GM20431 (cell line): ENCODE measurements around the gene CHST15.

ENCODE experiments used
- in situ Hi-C: fragments of 300-500 bp; cut with MseI, MboI; formaldehyde crosslinking; loops from one replicate; pipeline ENCODE4 v1.15.0; 2020; ENCODE audit warnings: low sequenced_read_pairs; ENCODE audit not compliant: unreplicated experiment

The CHST15 gene

DNA sequence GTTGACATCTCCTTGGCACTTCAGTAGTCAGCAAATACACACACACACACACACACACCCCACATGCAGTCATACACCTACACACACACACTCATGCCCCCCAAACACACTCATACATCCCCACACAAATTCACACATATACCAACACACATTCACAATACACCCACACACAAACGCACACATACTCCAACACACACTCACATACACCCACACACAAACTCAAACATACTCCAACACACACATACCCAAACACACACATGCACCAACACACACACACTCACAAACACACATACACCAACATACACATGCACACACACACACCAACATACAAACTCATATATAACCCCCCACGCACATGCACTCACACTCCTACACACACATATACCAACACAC, 31.4 kb upstream of the CHST15 start:
- in situ Hi-C loops = no loop called here

DNA sequence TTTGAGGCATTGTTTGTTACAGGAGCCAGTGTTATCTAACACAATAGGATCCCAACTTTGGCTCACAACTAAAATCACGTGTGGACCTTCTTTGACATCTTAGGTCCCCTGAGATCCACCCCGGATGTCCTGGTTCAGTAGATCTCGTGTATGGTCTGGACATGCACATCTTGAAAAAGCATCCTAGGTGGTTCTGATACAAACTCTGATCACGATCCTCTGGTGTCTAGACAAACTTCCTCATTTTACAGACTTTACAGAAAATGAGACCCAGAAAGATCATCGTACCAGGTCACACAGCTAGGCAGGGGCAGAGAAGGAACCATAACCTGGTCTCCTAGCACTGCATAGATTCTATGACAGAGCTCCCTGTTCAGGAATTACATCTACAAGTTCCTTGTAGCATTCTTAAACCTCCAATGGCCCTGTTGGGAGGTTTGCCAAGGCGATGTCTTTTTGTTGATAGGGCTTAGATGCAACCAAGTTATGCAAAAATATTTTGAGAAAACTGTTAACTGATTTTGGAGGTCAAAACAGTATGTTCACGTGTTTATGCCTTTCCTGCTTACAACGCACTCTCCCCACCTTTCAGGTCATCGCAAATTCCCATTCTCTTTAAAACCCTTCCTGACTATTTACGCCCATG, 30.8 kb upstream of the CHST15 start:
- in situ Hi-C loops = no loop called here

GRCh38 chr10:124123156-124123555, 29.8 kb upstream of the CHST15 start:
- in situ Hi-C loops = no loop called here

DNA sequence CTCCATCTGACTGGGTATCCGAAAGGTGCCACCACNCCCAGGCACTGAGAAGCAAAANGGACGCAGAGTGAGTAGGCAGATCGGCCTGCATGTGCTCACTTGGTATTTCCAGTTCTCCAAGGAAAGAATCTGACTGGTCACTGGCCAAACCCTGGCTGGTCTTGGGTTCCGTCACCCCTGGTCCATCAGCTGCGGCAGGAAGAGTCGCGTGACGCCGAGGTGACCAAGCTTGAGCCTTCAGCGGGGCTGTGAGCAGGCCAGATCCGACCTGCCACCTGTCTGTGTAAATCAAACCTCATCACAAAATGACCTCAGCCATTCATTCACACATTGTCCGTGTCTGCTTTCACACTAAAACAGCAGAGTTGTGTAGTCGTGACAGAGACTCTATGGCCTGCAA, 28.8 kb upstream of the CHST15 start:
- in situ Hi-C loops = no loop called here

DNA sequence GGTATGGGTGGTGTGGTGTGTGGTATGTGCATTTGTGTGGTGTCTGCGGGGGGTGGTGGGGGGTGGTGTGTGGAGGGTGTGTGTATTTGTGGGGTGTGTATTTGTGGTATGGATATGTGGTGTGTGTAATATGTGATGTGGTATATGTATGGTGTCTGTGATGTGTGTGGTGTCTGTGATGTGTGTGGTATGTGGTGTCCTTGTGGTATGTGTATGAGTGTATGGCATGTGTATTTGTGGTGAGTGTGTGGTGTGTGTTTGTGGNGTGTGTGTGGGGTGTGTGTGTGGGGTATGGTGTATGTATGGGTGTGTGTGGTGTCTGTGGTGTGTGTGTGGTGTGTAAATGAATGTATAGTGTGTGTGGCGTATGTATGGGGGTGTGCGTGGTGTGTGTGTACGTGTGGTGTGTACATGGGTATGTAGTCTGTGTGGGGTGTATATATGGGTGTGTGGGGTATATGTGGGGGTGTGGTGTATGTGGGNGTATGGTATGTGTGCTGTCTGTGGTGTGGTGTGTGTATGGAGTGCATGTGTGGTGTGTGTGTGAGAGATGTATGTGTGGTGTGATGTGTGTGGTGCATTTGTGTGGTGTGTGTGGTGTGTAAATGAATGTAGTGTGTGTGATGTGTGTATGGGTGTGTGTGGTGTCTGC, 27.1 kb upstream of the CHST15 start:
- in situ Hi-C loops = no loop called here

DNA sequence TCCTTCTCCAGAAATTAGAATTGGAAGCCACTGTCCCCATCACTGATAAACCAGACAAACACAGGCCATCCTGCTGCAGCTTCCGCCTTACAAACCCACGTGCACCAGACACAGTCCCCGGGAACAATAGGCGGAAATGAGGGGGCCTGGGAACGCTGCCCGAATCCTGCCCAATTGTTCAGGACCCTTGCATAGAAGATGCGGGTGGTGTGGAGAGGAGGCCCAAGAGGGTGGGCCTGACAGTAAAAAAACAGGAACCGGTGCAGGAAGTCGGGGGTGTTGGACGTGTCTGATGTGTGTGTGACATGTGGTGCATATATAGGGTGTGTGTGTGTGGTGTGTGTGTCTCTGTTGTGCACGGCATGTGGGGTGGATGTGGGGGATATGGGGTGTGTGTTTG, 26.5 kb upstream of the CHST15 start:
- in situ Hi-C loops = no loop called here

DNA sequence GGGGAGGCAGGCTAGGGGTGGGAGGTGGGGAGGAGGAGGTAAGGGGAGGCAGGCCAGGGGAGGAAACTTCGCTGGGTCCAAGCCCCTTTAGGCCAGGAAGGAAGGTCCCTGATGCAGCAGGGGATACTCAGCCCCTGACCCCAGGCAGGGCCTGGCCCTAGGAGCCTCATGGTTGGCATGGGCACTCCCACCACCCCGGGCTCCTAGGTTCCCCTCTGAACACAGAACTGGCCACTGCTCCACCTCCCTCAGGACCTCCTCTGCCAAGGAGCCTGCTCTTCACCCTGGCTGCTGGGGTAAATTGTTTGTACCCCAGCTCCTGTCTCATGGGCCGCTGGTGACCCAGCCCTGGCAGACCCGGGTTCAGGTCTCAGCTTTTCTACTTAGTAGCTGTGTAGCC, 25.8 kb upstream of the CHST15 start:
- in situ Hi-C loops = no loop called here

- in situ Hi-C loops = no loop called here
Observed at GRCh38 chr10:124117833-124118232, 24.4 kb upstream of the CHST15 start.

DNA sequence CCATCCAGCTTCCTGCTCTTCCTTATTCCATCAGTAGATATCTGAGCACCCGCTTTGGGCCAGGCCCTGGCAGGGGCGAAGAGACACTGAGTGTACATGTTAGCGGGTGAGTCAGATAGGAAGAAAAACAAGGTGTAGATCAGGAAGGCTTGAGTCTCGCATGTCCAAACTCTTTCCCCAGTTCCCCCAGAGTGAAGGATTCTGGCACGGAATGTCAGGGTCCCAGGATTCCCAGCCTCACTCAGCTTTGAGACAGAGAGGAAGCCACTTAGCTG, 24.1 kb upstream of the CHST15 start:
- in situ Hi-C loops = no loop called here

DNA sequence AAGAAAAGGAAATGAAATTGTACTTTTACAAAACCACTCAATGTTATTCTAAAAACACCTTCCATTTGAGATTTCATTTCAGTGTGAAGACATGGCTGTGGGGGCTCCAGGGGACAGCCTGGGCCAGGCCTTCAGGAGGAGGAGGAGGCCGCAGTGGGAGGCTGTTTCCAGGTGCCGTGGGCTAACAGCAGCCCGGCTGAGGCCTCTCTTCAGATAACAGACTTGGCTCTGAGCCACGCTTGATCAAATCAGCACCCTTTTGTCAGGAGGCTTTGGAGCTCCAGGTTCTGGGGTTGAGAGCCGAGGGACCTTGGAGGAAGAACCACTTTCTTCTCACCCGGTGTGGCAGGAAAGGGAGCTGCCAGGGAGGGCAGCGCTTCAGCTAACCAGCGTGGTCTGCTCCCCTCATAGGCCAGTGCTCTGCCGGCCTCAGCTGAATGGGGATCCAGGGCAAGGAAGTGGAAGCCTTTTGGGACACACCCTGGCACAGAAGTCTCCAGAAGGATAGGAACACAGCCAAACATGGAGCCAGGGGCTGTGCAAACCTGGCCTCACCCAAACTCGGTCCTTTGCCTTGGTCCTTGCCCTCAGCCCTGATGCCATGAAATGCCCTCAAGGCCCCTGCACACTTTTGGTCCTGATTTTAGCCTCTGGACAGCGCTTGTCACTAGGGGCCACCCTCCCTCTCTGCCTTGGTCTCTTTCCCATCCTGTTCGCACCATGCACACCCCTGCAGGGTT, 23.5 kb upstream of the CHST15 start:
- in situ Hi-C loops = no loop called here

DNA sequence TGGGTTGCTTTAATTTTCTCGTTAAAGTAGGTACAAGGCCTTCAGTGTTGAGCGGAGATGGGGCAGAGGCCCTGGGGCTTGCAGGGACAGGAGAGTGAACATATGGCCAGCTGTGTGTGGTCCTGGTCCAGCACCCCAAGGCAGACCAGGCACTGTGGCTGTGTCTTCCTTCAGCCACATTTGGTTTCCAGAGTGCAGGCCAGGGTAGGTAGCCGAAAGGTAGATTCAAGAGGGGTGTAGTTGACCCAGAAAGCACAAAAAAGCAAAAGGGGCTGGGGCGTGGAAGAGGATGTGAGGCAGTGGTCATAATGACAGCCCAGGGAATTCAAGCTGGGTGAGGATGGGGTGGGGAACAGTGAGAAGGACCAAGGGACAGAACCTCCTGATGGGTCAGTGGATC, 21.3 kb upstream of the CHST15 start:
- in situ Hi-C loops = no loop called here

- in situ Hi-C loops = no loop called here
Observed at GRCh38 chr10:124112891-124113580, 19.6 kb upstream of the CHST15 start.

- in situ Hi-C loops = no loop called here
Observed at GRCh38 chr10:124110882-124111281, 17.5 kb upstream of the CHST15 start.

DNA sequence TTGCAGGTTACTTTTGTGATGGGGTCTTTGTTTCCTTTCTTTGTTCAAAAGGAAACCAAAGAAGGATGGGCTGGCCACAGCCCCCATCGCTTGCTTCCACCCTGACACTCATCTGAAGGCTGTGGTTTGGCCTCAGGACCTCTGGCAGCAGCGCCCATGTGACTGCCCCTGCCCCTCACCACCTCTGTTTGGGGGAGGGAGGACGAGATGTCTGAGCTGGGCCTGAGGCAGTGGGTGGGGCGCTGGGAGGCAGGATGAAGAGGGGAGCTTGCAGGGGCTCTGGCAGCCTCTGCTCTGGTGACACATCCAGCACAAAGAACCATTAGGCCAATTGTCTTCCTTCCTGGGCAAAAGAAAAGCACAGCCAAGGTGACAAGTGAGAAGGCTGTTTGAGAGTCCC, 15.9 kb upstream of the CHST15 start:
- in situ Hi-C loops = no loop called here

DNA sequence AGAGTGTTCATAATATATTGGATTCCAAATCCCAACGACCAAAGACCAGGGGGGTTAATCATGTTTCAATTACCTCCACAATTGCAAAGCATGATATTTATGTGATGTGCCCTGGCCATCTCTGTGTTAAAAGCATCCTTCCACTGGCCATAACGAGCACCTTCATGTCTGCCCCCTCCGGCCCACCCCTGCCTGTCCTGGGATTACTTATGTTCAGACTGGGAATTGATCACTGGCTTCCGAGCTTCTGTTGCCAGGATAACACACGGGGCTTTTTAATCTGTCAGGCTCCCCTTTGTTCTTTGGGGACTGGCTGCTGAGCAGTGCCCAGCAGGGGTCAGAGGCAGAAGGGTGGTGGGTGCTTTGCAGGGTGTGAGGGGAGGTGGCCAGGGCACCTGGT, 13.7 kb upstream of the CHST15 start:
- in situ Hi-C loops = no loop called here

DNA sequence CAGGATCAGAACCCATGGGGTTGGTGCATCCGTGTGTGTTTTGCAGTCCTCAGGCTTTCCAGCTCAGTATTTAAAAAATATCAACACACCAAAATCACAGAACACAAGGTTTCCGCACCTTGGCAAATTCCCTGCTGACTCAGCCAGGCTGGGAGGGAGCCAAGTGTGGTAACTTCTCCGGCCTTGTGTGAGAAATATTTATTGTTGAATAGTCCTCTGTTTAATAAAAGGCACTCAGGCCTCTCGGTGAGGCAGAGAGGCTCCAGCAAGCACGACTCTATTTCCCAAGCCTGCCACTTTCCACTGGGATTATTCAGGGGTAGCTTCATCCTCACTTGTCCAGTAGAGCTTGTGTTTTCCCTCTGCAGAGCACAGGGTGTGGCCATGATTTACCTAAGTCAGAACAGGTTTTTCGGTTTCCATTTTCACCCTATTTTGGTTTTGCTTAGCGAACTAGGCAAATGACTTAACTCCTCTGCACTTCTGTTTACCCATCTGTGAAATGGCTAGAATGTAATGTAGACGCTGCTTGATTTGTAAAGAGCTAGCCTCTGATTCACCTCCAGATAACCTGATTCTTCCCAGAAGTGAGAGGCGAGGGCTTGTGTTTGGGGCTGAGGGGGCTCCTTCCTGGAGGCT, 13.0 kb upstream of the CHST15 start:
- in situ Hi-C loops = no loop called here

GRCh38 chr10:124105594-124105993, 12.2 kb upstream of the CHST15 start:
- in situ Hi-C loops = no loop called here

DNA sequence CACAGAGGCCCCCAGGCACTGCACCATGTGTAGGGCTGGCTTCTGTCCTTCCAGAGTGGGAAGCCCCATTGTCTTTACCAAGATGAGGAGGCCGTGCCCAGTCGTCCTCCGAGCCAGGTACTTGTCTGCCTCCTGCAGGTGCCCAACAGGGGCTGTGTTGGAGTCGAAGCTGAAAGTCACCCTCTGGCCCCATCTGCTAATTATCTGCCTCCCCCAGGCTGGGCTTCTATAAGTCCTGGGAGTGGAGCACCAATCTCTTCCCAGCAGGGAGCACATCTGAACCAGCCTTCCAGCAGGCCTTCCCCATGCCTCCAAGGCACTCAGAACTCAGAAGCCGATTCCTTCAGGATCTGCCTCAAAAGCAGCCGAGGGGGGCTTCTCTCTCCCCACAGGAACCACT, 11.6 kb upstream of the CHST15 start:
- in situ Hi-C loops = no loop called here

- in situ Hi-C loops = no loop called here
Observed at GRCh38 chr10:124104011-124104627, 10.7 kb upstream of the CHST15 start.

DNA sequence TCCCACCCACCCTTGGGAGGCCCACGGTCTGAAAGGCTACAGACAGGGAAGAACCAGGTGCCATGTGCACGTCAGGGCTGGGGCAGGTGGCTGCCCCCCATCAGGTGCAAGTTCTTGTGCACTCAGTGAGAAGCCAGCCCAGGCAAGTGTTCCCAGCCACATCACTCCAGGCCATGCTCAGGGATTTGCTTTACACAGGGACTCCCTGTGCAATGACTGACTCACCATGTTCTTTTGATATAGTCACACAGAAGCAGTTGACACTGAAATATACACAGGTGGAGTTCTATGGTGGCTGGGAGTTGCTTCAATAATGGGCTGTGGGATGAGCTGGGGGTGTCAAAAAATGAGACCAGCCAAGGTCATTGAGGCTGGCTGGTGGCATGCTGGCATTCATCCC, 8.0 kb upstream of the CHST15 start:
- in situ Hi-C loops = no loop called here
